A549 (cell line): Measurements from ENCODE around the gene FBXW5. TPM values are rescaled to one million over a fixed set of nuclear protein-coding genes. Genes with fewer than 3 reads are reported as not detected.

ENCODE experiments used
- ATAC-seq, 2 experiments: fragments of 200-7000 bp in 1 of 2; fragments of >200 bp in 1 of 2; cut with Nextera tagmentation in 1 of 2; cut with Tn5 transposase in 1 of 2; 3 replicates each; pipeline versions ENCODE4 v1.8.0 to v1.9.1; 2018 to 2020; ENCODE audit warnings: mild to moderate bottlenecking in 1 of 2, moderate library complexity in 1 of 2
- CTCF ChIA-PET: fragments of 300-600 bp; sonication (Branson Sonifier 250); formaldehyde crosslinking; extraction: SDS; loops from one replicate; lab custom pipeline; 2021; ENCODE audit warnings: antibody characterized with exemption, inconsistent platforms; lab: Yijun Ruan, JAX
- POLR2A ChIA-PET: fragments of 350-600 bp; formaldehyde crosslinking; extraction: SDS; loops from one replicate; lab custom pipeline; 2021; ENCODE audit warnings: antibody characterized with exemption, inconsistent platforms; lab: Yijun Ruan, JAX
- DNase-seq, 2 experiments: peaks; one replicate each; pipeline versions ENCODE4 v3.0.0 to v3.0.0-alpha.2; 2011 to 2016; ENCODE audit warnings: low read depth in 1 of 2, low spot score in 1 of 2
- FAIRE-seq: peaks from 2 replicates; lab custom pipeline; 2011; peaks lifted over from hg19 to GRCh38; lab: Jason Lieb, UNC
- H3K27ac ChIP-seq, 2 experiments: fragments of >200 bp; sonication (Bioruptor Twin); formaldehyde crosslinking; 3 replicates each; pipeline ENCODE4 v1.5.1; 2016 to 2017
- H3K4me1 ChIP-seq: fragments of >200 bp; sonication (Bioruptor Twin); formaldehyde crosslinking; 3 replicates; pipeline ENCODE4 v1.6.1; 2016
- H3K4me2 ChIP-seq: fragments of >200 bp; sonication (Bioruptor Twin); formaldehyde crosslinking; 3 replicates; pipeline ENCODE4 v1.6.1; 2016
- H3K4me3 ChIP-seq: fragments of >200 bp; sonication (Bioruptor Twin); formaldehyde crosslinking; 3 replicates; pipeline ENCODE4 v1.5.1; 2016
- H3K9me3 ChIP-seq: fragments of >200 bp; sonication (Bioruptor Twin); formaldehyde crosslinking; 3 replicates; pipeline ENCODE4 v1.6.1; 2016
- CEBPB ChIP-seq, 2 experiments: fragments of >200 bp in 1 of 2; sonication (Bioruptor Twin) in 1 of 2; formaldehyde crosslinking in 1 of 2; IDR thresholded peaks; 2 replicates each; pipeline ENCODE4 v1.6.1; 2012 to 2016
- CHD2 ChIP-seq: fragments of 150-350 bp; IDR thresholded peaks from 2 replicates; pipeline ENCODE4 v1.6.1; 2014; ENCODE audit warnings: low read length; ENCODE audit not compliant: partially characterized antibody
- CHD4 ChIP-seq: fragments of 200-600 bp; sonication (generic); IDR thresholded peaks from 2 replicates; pipeline ENCODE4 v1.6.1; 2016; ENCODE audit warnings: antibody characterized with exemption, mild to moderate bottlenecking, borderline replicate concordance
- EHMT2 ChIP-seq: fragments of 200-600 bp; sonication (generic); IDR thresholded peaks from 2 replicates; pipeline ENCODE4 v1.6.1; 2016; ENCODE audit warnings: antibody characterized with exemption, low read depth, mild to moderate bottlenecking, moderate library complexity
- FOXS1 ChIP-seq: fragments of 250-450 bp; sonication (Bioruptor Pico); IDR thresholded peaks from 2 replicates; pipeline ENCODE4 v1.5.0; 2020; ENCODE audit warnings: mild to moderate bottlenecking, moderate library complexity
- HDAC2 ChIP-seq: fragments of 200-600 bp; sonication (generic); IDR thresholded peaks from 2 replicates; pipeline ENCODE4 v1.6.1; 2016
- HOXB13 ChIP-seq: fragments of 250-450 bp; sonication (Bioruptor Pico); IDR thresholded peaks from 2 replicates; pipeline ENCODE4 v1.5.0; 2020; ENCODE audit warnings: low read depth, mild to moderate bottlenecking, moderate library complexity
- HOXB5 ChIP-seq: fragments of 250-450 bp; sonication (Bioruptor Pico); IDR thresholded peaks from 2 replicates; pipeline ENCODE4 v1.5.0; 2020; ENCODE audit warnings: mild to moderate bottlenecking, moderate library complexity
- MAFK ChIP-seq: fragments of 450-650 bp; IDR thresholded peaks from 2 replicates; pipeline ENCODE4 v1.6.1; 2014; ENCODE audit not compliant: partially characterized antibody
- PHF8 ChIP-seq: fragments of 200-600 bp; sonication (generic); IDR thresholded peaks from 2 replicates; pipeline ENCODE4 v1.6.1; 2016; ENCODE audit warnings: low read depth, mild to moderate bottlenecking, antibody characterized with exemption, moderate library complexity, borderline replicate concordance
- POLR2AphosphoS2 ChIP-seq: conservative IDR thresholded peaks from 2 replicates; pipeline ENCODE4 v1.6.1; 2012; ENCODE audit warnings: low read length, improper control_type of control experiment, inconsistent platforms
- RAD21 ChIP-seq, 2 experiments: fragments of >200 bp in 1 of 2; sonication (Bioruptor Twin) in 1 of 2; formaldehyde crosslinking in 1 of 2; IDR thresholded peaks in 1 of 2; conservative IDR thresholded peaks in 1 of 2; 2 replicates in 1 of 2; 3 replicates in 1 of 2; pipeline ENCODE4 v1.6.1; 2012 to 2018; ENCODE audit warnings: inconsistent platforms in 1 of 2
- RARB ChIP-seq: fragments of 250-450 bp; sonication (Bioruptor Pico); IDR thresholded peaks from 2 replicates; pipeline ENCODE4 v1.8.0; 2021; ENCODE audit warnings: mild to moderate bottlenecking, moderate library complexity
- RCOR1 ChIP-seq: fragments of 150-350 bp; IDR thresholded peaks from 2 replicates; pipeline ENCODE4 v1.6.1; 2014; ENCODE audit warnings: antibody characterized with exemption, low read length, low read depth
- RNF2 ChIP-seq: fragments of 200-600 bp; sonication (generic); IDR thresholded peaks from 2 replicates; pipeline ENCODE4 v1.6.1; 2016; ENCODE audit warnings: low read depth, mild to moderate bottlenecking, antibody characterized with exemption, moderate library complexity, borderline replicate concordance
- SMC3 ChIP-seq: fragments of >200 bp; sonication (Bioruptor Twin); formaldehyde crosslinking; IDR thresholded peaks from 3 replicates; pipeline ENCODE4 v1.6.1; 2018; ENCODE audit warnings: inconsistent platforms
- WGBS: methylation state at CpG from one replicate; pipeline ENCODE4 v1.1.6; 2017; ENCODE audit errors: missing lambda C conversion rate; 5-methylcytosine and 5-hydroxymethylcytosine counted together
- polyA plus RNA-seq, 4 experiments: library from polyadenylated mRNA; depleted of rRNA in 3 of 4; stranded (reverse); fragments of >200 nt; fragmentation: RNase III in 1 of 4; extraction: RNeasy Plus Mini Kit Qiagen cat#74134 plus additional on column Dnase treatment in 1 of 4; gene quantifications; 2 replicates in 3 of 4; 3 replicates in 1 of 4; pipeline ENCODE4 v1.2.3, GENCODE V29; 2011 to 2017
- TF ChIP-seq, protein P1 (sequence below): fragments of 150-350 bp; IDR thresholded peaks from 2 replicates; pipeline ENCODE4 v1.6.1; 2014; ENCODE audit warnings: low read depth, mild to moderate bottlenecking, low read length
- TF ChIP-seq, protein P2 (sequence below): IDR thresholded peaks from 2 replicates; pipeline ENCODE4 v1.6.1; 2012

FBXW5 gene
- polyA plus RNA-seq, 2 of the 4 experiments (the other 2 are of a cell fraction), result 37.5 to 59.5 TPM

DNA sequence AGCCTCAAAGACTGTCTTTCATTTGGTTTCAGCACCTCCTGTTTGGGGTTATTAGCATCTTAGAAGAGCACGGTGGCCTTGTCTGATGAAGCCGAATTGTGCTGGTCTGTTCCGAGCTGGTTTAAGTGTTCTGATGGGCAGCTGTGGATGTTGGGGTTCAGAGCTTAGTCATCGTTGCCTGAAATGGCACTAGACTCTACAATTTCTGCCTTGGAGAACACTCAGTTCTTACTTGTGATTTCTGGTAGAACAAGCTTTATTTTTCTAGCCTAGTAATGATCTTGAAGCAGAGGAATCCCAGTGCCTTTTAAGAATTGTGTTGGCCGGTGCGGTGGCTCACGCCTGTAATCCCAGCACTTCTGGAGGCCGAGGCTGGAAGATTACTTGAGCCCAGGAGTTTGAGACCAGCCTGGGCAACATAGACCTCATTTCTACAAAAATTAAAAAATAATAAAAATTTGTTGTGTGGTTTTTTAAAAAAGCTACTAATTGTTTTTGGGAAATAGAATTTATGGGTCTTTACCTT, 7.8 kb downstream of the FBXW5 start:
- Histone ChIP-seq H3K27ac (no peak overlapping the region), H3K4me2 (no peak overlapping the region), H3K9me3 (0 out of 3 replicates have a peak, but pooled peaks cover 5% of the 10 kb centered on the region), H3K4me1 (peaks cover 13% of the 10 kb centered on the region), H3K4me3 (no peak overlapping the region)
- TF ChIP-seq RCOR1, result no peak
- no peak for TF ChIP-seq CHD2
- TF ChIP-seq HOXB13, result no peak
- FAIRE-seq (no peak), ATAC-seq (no peak), DNase-seq (no peak)
- ChIA-PET CTCF (interaction anchor here (1.0 to 3.0 kb wide), 6 partner anchors 10 to 99 kb away, joined by 3 to 10 read pairs (median 4); partner anchors contain the start of gene AJM1), POLR2A (interaction anchor here (0.7 kb wide), 1 partner anchor 34 kb away, joined by 3 read pairs; no protein-coding TSS in a partner anchor)
- 94% methylated on average over 8 of the region's 8 CpGs for WGBS

DNA sequence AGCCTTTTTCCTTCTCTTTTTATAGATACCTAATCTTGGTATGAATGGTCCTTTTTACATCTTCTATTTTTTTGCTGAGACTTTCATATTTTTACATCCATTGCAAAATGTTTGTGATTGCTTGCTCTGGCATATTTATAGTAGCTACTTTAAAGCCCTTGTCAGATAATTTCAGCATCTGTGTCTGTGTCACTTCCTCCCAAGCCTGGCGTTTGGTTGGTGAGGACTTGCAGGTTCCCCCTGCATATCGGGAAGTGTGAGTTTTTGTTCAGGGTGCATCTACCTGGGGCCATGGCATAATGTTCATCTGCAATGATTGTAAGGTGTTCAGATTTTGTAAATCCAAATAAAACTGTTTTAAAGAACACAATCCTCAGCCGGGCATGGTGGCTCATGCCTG, 8.9 kb downstream of the FBXW5 start:
- no peak for FAIRE-seq
- Histone ChIP-seq H3K4me3 (no peak overlapping the region), H3K9me3 (peaks cover 10% of the 10 kb centered on the region; the same call in 2 of the 3 replicates), H3K4me1 (peaks cover 13% of the 10 kb centered on the region), H3K27ac (no peak overlapping the region), H3K4me2 (no peak overlapping the region)
- DNase-seq, result no peak
- ChIA-PET POLR2A (no interaction called here), CTCF (interaction anchor here (1.0 to 3.0 kb wide), 4 partner anchors 8 to 111 kb away, joined by 3 to 10 read pairs (median 3); partner anchors contain the start of gene NPDC1)
- TF ChIP-seq HOXB5 (no peak), MAFK (peak; percentile 30), RCOR1 (no peak)
- ATAC-seq, result no peak
- 94% methylated on average over 3 of the region's 3 CpGs for WGBS

DNA sequence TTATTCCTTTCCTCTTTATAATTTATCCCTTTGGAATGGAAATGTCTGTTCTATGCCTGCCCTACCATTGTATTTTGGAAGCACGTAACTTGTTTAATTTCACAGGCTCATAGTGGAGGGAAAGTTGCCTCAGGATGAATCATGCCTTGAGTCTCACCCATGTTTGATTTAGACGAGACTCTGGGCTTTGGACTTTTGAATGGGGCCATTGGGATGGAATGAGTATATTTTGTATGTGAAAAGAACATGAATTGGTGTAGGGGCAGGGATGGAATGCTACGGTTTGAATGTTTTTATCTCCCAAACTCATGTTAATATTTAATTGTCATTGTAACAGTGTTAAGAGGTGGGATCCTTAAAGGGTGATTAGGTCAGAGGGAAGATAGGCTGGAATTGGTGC, 10.3 kb downstream of the FBXW5 start:
- ChIA-PET CTCF (interaction anchor here (1.6 to 2.3 kb wide), 2 partner anchors 10 to 112 kb away, joined by 3 to 8 read pairs; partner anchors contain the start of genes C8G, FBXW5 and NPDC1), POLR2A (no interaction called here)
- peaks cover 10% of the 10 kb centered on the region; the same call in 2 of the 3 replicates for H3K9me3 ChIP-seq
- FAIRE-seq, result no peak
- peak overlapping the region in 1 of 2 experiments; percentile 49; a peak in 2 of 6 replicates for H3K27ac ChIP-seq
- no peak overlapping the region for H3K4me3 ChIP-seq
- no peak for DNase-seq
- H3K4me1 ChIP-seq, result peaks cover 13% of the 10 kb centered on the region
- H3K4me2 ChIP-seq, result no peak overlapping the region
- TF ChIP-seq RARB (CRISPR knock-in tag) (no peak), SMC3 (no peak)
- TF ChIP-seq, protein P1, sequence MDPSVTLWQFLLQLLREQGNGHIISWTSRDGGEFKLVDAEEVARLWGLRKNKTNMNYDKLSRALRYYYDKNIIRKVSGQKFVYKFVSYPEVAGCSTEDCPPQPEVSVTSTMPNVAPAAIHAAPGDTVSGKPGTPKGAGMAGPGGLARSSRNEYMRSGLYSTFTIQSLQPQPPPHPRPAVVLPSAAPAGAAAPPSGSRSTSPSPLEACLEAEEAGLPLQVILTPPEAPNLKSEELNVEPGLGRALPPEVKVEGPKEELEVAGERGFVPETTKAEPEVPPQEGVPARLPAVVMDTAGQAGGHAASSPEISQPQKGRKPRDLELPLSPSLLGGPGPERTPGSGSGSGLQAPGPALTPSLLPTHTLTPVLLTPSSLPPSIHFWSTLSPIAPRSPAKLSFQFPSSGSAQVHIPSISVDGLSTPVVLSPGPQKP, result no peak
- 70% methylated on average over 3 of the region's 3 CpGs for WGBS
- no peak for ATAC-seq

DNA sequence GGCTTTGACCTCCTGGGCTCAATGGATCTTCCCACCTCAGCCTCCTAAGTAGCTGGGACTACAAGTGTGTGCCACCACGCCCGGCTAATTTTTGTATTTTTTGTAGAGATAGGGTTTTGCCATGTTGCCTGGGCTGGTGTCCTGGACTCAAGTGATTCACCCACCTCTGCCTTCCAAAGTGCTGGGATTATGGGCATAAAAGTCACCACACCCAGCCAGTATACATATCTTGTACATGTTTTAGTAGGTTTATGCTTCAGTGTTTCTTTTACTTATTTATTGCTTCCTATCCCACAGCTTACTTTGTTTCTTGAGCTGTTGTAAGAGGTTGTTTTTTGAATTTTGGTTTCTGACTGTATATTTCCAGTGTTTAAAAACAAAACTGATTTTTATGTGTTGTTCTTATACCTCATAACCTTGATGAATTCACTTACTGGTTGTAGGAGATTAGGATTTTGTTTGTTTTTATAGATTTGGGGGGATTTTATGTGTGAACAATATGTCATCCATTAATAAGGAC, 12.9 kb downstream of the FBXW5 start:
- CTCF ChIA-PET, result interaction anchor here (0.6 to 1.5 kb wide), 4 partner anchors 12 to 133 kb away, joined by 3 to 5 read pairs (median 3); no protein-coding TSS in a partner anchor
- H3K27ac ChIP-seq, result no peak overlapping the region
- H3K4me1 ChIP-seq, result peaks cover 13% of the 10 kb centered on the region
- no peak for TF ChIP-seq FOXS1 (CRISPR knock-in tag)
- TF ChIP-seq RAD21 (conservative IDR thresholded peaks at IDR 0.05 in 1 of 2, IDR thresholded peaks at IDR 0.05 in 1 of 2), result no peak
- no peak for TF ChIP-seq CEBPB (IDR thresholded peaks at IDR 0.05)
- TF ChIP-seq PHF8, result no peak
- TF ChIP-seq, protein P2, sequence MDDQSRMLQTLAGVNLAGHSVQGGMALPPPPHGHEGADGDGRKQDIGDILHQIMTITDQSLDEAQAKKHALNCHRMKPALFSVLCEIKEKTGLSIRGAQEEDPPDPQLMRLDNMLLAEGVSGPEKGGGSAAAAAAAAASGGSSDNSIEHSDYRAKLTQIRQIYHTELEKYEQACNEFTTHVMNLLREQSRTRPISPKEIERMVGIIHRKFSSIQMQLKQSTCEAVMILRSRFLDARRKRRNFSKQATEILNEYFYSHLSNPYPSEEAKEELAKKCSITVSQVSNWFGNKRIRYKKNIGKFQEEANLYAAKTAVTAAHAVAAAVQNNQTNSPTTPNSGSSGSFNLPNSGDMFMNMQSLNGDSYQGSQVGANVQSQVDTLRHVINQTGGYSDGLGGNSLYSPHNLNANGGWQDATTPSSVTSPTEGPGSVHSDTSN, result no peak
- no peak for TF ChIP-seq EHMT2
- no peak for TF ChIP-seq CHD4
- TF ChIP-seq RNF2, result no peak
- TF ChIP-seq POLR2AphosphoS2, result no peak
- no peak for TF ChIP-seq RARB (CRISPR knock-in tag)
- no peak for TF ChIP-seq HDAC2
- POLR2A ChIA-PET, result no interaction called here
- DNase-seq, result no peak
- no peak for FAIRE-seq
- peaks cover 10% of the 10 kb centered on the region; the same call in 2 of the 3 replicates for H3K9me3 ChIP-seq
- ATAC-seq, result no peak
- H3K4me3 ChIP-seq, result no peak overlapping the region
- 100% methylated on average over 2 of the region's 2 CpGs for WGBS
- H3K4me2 ChIP-seq, result no peak overlapping the region
